Stimulated activated CD4-positive, alpha-beta T cell treated with anti-CD3 and anti-CD28 coated beads, Interleukin-12 subunit alpha, Interleukin-12 subunit beta, amount 100 ng/mL, for 24 hours (primary cell): ENCODE results near the gene SLC22A8.
A peak's percentile ranks its signal among the peaks of the same experiment; 100 is the strongest.
"Not testable (repeated sequence)": the region's sequence is repeated elsewhere in the genome, so short reads cannot be mapped to it uniquely, and the experiment has no call there.

Experiments used
- DNase-seq, 2 experiments: peaks; one replicate each; pipeline ENCODE4 v3.0.0-alpha.2; 2020; ENCODE audit warnings: low read depth in 2 of 2

SLC22A8 gene

GRCh38 chr11:63015521-63016215 lies at the start of gene SLC22A8:
Gene SLC22A8, minus strand, starts transcription at chr11:63015841. Its CDS starts 883 bp downstream, at chr11:63014958.
- DNase-seq, result no peak

- DNase-seq, result not testable (repeated sequence)
Observed at GRCh38 chr11:63046203-63046602, 30.6 kb upstream of the SLC22A8 start.

DNA sequence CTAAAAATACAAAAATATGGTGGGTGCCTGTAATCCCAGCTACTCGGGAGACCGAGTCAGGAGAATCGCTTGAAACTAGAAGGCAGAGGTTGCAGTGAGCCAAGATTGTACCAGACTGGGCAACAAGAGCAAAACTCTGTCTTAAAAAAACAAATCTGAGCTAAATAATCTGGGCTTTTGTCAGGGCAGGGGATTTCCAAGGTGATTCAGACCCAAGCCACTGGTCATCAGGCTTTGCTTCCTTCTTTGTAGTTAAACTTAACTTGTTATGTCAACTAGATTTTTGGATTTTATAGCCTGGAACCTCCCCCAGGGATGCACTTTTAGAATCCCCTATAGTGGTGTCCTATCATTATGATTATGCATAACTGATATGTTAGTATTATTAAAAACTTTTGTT lies 27.0 kb upstream of the SLC22A8 start:
- no peak for DNase-seq

DNA sequence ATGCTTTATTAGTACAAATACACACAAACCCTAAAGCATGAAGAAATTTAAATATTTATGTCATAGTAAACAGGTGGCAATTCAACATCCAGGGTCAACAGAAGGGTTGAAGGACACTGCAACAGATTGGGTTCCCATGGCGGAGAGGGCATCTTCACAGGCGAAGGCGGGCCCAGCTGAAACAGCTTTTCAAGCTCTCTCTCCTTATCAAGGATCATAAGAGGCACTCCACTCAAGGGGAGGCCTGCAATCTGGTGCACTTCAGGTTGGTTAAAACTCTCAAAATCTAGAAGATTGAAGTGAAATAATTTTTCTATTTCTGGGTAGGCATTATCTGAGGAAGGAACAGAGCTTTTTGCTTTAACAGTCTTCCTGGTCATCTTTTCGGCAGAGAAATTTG lies 16.8 kb upstream of the SLC22A8 start:
- no peak for DNase-seq

DNA sequence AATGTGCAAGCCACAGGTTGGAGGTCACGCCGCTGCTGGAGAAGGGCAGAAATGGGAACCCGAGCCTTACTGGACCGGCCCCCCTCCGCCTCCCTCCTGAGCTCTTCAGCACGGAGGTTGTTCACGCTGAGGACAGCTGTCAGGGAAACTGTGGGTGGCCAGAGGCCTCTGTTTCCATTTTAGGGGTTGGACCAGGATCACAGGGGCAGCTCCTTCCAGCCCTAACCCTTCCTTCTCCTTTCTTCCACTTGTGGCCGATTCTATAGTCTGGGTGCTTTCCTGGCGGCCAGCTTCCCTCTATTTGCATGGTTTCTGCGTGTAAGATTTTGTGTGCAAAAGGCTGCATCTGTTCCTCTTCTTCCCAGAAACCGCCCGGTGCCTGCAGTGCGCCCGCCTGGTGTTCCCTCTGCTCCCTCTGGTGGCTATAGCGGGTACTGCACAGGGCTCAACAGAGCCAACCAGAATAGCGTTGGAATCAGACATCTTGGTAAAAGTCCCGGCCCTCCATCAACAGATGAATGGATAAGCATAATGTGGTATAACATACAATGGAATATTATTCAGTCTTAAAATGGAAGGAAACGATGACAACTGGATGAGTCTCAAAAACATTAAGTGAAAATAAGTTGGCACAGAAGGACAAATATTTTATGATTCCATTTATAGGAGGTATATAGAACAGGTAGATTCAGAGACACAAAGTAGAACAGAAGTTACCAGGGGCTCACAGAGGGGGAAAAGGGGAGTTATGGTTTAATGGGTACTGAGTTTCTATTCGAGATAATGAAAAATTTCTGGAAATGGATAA lies 8.4 kb upstream of the SLC22A8 start:
- DNase-seq, result peak; percentile 63 to 91

- no peak for DNase-seq
Observed at GRCh38 chr11:63023222-63023814, 7.7 kb upstream of the SLC22A8 start.

DNA sequence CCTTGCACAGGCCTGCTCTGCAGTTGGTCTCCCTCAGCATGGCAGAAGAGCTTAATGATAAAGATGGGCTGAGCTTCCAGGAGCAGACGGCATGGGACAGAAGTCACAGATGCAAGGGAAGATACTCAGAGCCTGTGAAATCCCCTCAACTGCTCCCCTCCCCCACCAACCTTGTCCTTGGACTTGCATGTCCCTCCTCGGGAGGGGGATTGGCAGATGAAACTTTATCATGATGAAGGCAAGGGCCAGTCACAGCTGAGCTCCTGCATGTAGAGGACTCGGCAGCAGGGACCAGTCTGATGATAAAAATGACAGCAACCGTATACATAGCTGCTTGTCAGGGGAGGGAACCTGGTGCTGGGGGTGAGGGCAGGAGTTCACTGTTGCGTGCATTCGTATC lies 6.8 kb upstream of the SLC22A8 start:
- no peak for DNase-seq

- DNase-seq, result peak; percentile 20 to 29
Observed at GRCh38 chr11:63020671-63021291, 5.1 kb upstream of the SLC22A8 start.

GRCh38 chr11:63019506-63019905 lies 3.9 kb upstream of the SLC22A8 start:
- DNase-seq, result no peak

DNA sequence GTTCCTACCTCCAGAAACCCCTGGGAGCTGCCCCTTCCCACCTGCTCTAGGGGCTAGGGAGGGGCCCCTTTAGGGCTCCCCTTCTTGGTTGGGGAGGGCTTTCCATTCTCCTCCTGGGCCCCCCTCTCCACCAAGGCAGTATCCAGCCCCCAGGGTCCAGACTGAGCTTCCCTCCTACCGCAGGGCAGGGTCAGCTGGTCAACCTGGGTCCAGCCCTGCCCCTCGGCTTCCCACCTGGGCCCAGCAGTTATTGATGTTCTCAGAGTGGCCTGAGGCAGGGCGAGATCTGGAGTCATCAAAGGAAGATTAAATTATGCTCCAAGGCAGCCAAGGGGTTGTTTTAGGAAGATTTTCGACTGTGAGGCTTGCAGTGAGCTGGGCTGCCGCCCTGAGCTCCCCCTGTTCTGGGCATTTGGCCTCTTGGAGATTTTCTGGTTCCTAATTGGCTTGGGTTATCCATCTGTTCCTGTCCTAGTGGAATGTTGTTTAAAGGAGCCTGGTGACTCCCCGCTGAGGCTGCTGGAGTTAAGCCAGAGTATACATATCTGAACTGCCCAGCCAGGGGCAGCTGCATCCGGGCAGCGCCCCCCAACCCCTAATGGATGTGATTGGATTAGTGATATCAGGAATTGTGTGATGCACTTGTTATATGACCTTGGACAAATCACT lies 1.8 kb upstream of the SLC22A8 start:
- no peak for DNase-seq

DNA sequence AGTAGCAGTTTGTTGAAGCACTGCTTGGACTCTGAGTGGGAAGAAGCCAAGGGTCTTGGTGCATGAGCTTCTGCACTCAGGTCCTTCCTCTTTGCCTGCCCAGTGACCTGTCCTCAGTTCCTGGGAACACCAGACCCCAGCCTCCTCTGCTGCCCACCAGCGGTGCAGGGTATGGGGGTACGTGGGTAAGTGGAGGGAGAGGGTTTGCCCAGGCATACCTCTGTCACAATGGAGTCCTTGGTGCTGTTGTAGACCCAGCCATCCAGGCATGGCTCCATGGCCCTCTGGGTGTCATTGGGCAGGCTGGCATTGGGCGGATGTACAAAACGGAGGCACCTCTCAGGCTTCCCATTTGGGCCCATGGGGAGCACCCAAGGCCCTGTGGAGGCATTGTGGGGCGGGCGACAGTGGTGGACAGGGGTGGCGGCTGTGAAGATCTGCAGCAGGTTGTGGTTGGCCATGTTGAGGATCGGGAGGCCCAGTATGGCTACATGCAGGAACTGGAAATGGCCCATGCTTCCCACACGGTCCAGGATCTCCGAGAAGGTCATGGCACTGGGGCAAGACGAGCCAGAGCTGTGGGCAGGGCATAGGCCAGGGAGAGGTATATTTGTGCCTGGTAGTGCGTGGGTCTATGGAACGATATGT lies 1.1 kb downstream of the SLC22A8 start:
- DNase-seq, result no peak

- no peak for DNase-seq
Observed at GRCh38 chr11:63012839-63013238, 2.8 kb downstream of the SLC22A8 start.

- DNase-seq, result no peak
Observed at GRCh38 chr11:63012430-63012829, 3.2 kb downstream of the SLC22A8 start.

DNA sequence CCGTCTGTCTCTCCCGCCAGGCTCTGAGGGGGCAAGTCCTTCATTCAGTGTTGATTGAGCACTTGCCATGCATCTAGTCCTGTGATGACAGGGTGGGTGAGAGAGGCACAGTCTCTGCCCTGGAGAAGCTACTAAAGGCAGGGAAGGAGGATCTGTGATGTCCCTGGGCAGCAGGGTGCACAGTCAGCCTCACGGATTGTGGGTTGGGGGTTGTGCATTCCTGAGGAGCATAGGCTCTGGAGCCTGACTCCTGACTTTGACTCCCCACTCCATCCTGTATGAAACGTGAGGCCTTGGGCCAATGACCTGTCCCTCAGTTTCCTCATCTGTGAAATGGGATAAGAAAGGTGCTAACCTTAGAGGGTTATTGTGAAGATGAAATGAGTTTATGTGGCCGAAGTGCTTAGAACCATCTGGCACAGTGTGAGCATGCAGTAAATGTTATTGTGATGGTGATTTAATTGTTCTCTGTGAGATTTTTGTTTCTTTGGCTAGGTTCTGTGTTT lies 4.7 kb downstream of the SLC22A8 start:
- DNase-seq, result no peak

GRCh38 chr11:63007920-63008319 lies 7.7 kb downstream of the SLC22A8 start:
- no peak for DNase-seq

DNA sequence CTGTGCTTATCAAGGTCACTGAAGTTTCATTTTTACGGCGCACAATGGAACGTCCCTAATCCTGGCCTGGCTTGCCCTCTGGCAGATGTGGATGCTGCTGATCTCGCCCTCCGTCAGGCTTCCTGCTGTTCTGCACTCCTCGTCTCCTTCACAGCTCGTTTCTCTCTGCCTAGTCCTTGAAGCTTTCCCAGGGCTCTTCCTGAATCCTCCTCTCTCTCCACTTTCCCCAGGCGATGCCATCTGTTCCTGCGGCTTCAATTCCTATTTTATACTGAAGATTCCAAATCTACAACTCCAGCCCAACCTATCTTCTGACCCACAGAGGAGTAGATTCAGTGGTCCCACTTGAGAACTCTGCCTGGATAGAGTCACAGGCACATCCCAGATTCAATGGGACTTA lies 14.2 kb downstream of the SLC22A8 start:
- no peak for DNase-seq

DNA sequence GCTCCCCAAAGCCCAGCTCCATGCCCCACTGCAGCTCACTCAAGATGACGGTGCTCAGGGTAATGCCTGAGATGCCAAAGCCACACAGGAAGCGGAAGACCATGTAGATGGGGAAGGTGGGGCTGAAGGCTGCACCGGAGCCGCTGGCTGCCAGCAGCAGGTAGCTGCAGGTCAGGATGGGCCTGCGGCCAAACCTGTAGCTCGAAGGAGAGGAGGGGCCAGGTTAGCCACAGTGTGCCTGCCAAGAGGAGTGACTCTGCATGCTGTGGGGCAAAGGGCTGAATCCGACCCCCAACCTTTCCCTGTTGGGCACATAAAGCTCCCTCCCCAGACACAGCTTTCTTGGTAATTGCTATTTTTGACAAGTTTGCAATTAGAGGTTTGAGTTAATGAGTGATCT lies 16.0 kb downstream of the SLC22A8 start:
- no peak for DNase-seq

GRCh38 chr11:62999156-62999555 lies 16.5 kb downstream of the SLC22A8 start:
- DNase-seq, result no peak

DNA sequence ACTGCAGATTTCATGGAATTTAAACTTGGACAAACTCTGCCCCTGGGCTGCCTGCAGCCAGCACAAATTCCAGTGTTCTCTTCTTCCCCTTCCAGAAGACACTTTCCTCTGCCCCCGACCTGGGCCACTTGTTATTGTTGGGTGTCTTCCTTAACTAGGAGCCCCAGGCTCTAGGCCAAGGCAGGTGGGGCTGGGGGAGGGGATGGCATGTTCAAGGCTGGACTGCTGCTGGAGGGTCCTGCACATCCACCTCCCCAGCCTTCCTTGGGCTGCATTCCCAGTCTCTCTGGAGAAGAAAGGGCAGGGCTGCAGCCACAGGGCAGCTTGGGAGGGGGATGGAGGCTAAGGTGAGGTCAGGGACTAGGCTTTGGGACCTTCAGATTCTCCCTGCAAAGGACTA lies 19.4 kb downstream of the SLC22A8 start:
- no peak for DNase-seq

GRCh38 chr11:62994775-62995174 lies 20.9 kb downstream of the SLC22A8 start:
- no peak for DNase-seq

GRCh38 chr11:62988276-62988675 lies 27.4 kb downstream of the SLC22A8 start:
- DNase-seq, result no peak
